ENCODE measurements around the gene GNMT.

GNMT gene

DNA sequence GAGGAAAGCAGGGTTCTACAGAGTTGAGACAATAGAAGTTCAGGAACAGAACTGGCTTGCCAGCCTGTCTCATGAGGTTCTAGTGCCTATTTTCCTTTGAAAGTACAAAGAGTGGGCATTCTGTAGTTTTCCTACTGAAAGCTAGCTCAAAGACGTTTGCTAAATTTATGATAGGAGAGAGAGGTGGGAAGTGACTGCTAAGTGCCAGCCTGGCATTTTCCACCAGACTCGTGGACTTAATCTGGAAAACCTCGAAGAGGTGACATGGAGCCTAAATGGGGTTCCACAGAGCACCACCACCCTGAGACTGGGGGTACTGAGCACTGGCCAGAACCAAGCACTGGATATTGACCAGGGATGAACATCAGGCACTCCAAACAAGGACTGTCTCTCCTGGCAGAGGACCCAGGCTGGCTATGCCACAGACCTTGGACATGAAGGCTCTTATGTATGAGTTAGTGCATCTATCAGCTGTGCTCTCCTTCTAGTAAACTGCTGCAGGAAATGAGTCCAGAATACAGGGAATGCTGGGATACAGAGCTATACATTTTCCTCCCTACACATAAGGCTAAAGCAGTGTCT lies 11.3 kb downstream of the GNMT start:
- no peak overlapping the region for H3K4me3 ChIP-seq (ENCODE audit: low read length)
- DNase-seq (ENCODE audit: low read depth): no peak
- TF ChIP-seq, protein P1, sequence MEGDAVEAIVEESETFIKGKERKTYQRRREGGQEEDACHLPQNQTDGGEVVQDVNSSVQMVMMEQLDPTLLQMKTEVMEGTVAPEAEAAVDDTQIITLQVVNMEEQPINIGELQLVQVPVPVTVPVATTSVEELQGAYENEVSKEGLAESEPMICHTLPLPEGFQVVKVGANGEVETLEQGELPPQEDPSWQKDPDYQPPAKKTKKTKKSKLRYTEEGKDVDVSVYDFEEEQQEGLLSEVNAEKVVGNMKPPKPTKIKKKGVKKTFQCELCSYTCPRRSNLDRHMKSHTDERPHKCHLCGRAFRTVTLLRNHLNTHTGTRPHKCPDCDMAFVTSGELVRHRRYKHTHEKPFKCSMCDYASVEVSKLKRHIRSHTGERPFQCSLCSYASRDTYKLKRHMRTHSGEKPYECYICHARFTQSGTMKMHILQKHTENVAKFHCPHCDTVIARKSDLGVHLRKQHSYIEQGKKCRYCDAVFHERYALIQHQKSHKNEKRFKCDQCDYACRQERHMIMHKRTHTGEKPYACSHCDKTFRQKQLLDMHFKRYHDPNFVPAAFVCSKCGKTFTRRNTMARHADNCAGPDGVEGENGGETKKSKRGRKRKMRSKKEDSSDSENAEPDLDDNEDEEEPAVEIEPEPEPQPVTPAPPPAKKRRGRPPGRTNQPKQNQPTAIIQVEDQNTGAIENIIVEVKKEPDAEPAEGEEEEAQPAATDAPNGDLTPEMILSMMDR (IDR thresholded peaks at IDR 0.05; ENCODE audit: insufficient read depth, low read depth, low read length, missing control alignments): no peak

DNA sequence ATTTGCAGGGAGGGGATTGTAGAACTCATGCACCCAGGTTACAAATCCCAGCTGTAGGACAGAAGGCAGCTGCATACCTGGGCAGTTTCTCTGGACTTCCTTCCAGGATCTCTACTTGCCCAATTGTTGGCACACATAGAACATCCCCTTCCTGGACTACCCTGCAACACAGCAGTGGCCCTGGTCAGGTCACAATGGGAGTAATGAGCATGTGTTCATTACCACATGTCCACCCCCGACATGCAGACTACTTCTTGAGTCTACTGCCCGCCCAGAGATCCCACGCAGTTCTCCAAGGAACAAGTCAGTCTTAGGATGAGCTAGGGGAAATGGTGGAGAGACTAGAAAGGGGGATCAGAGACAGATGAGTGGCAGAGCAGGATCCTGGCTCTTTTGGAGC lies 13.4 kb downstream of the GNMT start:
- TF ChIP-seq, protein P1 (IDR thresholded peaks at IDR 0.05; ENCODE audit: insufficient read depth, low read depth, low read length, missing control alignments): no peak
- no peak for DNase-seq (ENCODE audit: low read depth)
- H3K4me3 ChIP-seq (ENCODE audit: low read length): no peak overlapping the region

DNA sequence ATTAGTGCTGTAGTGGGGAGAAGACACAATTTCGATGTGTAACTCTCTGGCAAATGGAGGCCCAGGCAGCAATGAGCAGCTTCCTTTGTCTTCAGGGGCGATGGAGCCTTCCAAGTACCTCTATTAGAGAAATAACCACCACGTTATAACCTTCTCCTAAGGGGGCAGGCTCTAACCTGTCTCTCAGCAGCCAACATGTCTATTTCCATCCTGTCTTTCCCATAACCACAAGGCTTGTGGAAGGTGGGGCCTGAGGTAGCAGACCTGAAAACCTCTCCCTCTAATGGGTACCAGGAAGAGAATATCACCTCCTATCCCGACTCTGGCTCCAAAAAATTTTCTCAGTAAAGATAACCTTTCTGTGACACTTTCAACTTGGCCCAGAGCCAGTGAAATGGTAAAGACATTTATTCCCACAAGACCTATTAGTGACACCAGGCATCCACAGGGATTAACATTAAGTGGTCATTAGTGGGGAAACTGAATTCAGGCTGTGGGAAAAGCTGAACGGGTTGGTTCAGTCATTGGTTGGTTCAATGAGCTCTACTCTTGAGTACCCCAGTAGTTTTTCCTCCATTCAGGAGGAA lies 14.5 kb downstream of the GNMT start:
- H3K4me3 ChIP-seq (ENCODE audit: low read length): no peak overlapping the region
- TF ChIP-seq, protein P1 (IDR thresholded peaks at IDR 0.05; ENCODE audit: insufficient read depth, low read depth, low read length, missing control alignments): no peak
- peak; percentile 78 for DNase-seq (ENCODE audit: low read depth)

DNA sequence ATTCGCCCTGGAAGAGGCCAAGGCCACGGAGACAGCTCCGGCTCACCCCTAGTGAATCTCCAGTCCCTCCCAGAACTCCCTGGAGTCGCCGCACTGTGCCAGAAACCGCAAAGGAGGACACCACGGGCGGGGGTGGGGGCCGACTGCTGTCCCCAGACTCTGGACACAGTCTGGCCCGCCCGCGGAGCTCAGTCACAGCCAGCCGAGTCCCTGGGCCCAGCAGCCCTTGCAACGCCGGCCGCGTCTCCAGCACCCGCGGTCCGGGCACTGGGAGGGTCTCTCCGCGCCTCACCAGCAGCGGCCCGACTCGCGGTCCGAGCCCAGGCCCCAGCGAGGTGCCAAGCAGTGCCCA lies 17.9 kb downstream of the GNMT start:
- TF ChIP-seq, protein P1 (IDR thresholded peaks at IDR 0.05; ENCODE audit: insufficient read depth, low read depth, low read length, missing control alignments): no peak

DNA sequence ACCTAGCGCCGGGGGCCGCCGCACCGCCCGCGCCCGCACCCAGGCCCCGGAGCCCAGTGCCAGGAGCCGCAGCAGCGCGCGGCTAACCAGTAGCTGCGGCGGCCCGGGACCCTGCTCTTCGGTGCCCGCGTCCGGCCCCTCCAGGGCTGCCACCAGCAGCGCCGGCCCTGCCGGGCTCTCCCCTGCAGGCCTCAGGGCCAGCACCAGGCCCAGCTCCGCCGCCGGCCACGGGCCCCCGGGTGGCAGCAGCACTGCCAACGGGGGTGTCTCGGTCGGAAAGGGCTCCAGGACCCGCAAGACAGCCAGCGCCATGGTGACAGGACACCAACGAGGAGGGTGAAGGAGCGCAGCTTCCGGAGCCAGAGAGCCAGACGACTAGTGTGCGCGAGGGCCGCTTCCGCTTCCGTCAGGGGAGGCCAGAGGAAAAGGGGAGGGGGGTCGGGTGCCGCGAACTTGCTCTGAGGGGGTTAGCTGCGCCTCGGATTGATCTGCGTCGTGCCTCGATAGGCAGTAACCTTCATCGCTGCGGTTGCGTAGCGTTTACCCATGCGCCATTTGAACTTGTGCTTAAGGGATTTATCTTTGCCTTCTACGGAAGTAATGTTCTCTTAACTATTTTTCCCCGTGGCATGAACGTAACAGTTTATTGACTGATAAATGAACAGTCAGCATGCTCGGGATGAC lies 18.4 kb downstream of the GNMT start, which contains the start of gene PEX6:
TSS of gene PEX6 (minus strand) at position 343 of the 684 bp plus-strand sequence. CDS start at position 312, 31 bp downstream.
- H3K4me3 ChIP-seq (ENCODE audit: low read length): peak within 1 kb of the TSS; percentile 73
- TF ChIP-seq, protein P1 (IDR thresholded peaks at IDR 0.05; ENCODE audit: insufficient read depth, low read depth, low read length, missing control alignments): no peak
- peak; percentile 83 for DNase-seq (ENCODE audit: low read depth)

More for the DNA sequence above, 17.9 kb downstream of the GNMT start:
- no peak for DNase-seq (ENCODE audit: low read depth)
- peak overlapping the region; percentile 73 for H3K4me3 ChIP-seq (ENCODE audit: low read length)

DNA sequence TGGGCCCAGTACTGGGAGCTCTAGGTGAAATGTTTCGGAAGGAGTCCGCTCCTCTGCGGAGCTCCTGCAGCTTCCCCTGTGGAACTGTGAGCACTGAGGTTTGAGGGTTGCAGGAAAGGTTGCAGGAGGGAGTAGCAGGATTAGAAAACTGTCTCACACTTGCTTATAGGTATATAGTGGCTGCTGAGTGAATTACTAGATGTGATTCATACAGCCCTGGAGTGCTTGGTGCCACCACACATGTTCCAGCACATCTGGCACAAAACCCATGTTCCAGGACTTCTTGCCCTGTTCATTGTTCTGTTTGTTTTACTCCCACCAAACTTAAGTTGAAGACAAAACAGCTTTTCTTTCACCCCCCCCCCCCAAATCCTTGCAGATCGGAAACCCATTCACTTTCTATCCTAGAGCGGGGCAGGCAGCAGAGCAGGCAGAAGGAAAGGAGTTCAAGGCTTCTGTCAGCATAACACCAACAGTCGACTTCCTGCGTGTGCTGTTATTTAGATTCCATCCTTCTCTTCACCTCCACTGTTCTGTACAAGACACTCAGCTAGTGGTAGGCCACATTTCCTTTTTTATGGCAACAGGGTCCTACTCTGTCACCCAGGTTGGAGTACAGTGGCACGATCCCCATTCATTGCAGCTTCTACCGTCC lies 19.1 kb downstream of the GNMT start:
- TF ChIP-seq, protein P1 (IDR thresholded peaks at IDR 0.05; ENCODE audit: insufficient read depth, low read depth, low read length, missing control alignments): peak; percentile 19
- peak; percentile 82 for DNase-seq (ENCODE audit: low read depth)
- peak overlapping the region; percentile 73 for H3K4me3 ChIP-seq (ENCODE audit: low read length)

Data from epithelial cell of esophagus (primary cell).